PC-9 (cell line): ENCODE measurements around the gene EZR. TPM values are rescaled to one million over a fixed set of nuclear protein-coding genes. Genes with fewer than 3 reads are reported as not detected.

ENCODE experiments used
- BruUV-seq: library from RNA; stranded (reverse); fragments of 400-500 nt; replicated peaks from 2 replicates; lab custom pipeline; 2021; lab: Mats Ljungman, UMichigan
- CTCF ChIA-PET: fragments of 300-600 bp; sonication (Branson Sonifier 250); formaldehyde crosslinking; loops from one replicate; lab custom pipeline; 2022; ENCODE audit warnings: antibody characterized with exemption; lab: Charles Lee
- POLR2A ChIA-PET: fragments of 300-600 bp; sonication (Branson Sonifier 250); formaldehyde crosslinking; loops from one replicate; lab custom pipeline; 2022; ENCODE audit warnings: antibody characterized with exemption; ENCODE audit not compliant: unreplicated experiment; lab: Charles Lee
- DNase-seq, 2 experiments: peaks; one replicate each; pipeline versions ENCODE4 v3.0.0 to v3.0.0-alpha.2; 2015 to 2022; ENCODE audit warnings: mixed read lengths in 1 of 2
- H2AFZ ChIP-seq: fragments of 200-600 bp; sonication (generic); 2 replicates; pipeline ENCODE4 v1.8.1; 2017; ENCODE audit warnings: antibody characterized with exemption
- H3F3A ChIP-seq: fragments of 200-600 bp; sonication (generic); 2 replicates; pipeline ENCODE4 v1.8.1; 2017; ENCODE audit warnings: antibody characterized with exemption, mild to moderate bottlenecking, low read depth; ENCODE audit not compliant: insufficient read depth
- H3K27ac ChIP-seq: fragments of 200-600 bp; sonication (generic); 2 replicates; pipeline ENCODE4 v1.6.1; 2016; ENCODE audit warnings: mixed run types
- H3K27me3 ChIP-seq: fragments of 200-600 bp; sonication (generic); 2 replicates; pipeline ENCODE4 v1.6.1; 2016; ENCODE audit warnings: low read depth, mixed run types; ENCODE audit not compliant: insufficient read depth
- H3K36me3 ChIP-seq: fragments of 200-600 bp; sonication (generic); 2 replicates; pipeline ENCODE4 v1.6.1; 2016; ENCODE audit warnings: low read depth, mixed run types
- H3K4me1 ChIP-seq: fragments of 200-600 bp; sonication (generic); replicated peaks from 2 replicates; pipeline ENCODE4 v1.6.1; 2016; ENCODE audit warnings: mixed run types; ENCODE audit not compliant: insufficient read depth
- H3K4me2 ChIP-seq: fragments of 200-600 bp; sonication (generic); 2 replicates; pipeline ENCODE4 v1.6.1; 2017; ENCODE audit warnings: mixed run types
- H3K4me3 ChIP-seq: fragments of 200-600 bp; sonication (generic); 2 replicates; pipeline ENCODE4 v1.6.1; 2016; ENCODE audit warnings: mixed run types
- H3K79me2 ChIP-seq: fragments of 200-600 bp; sonication (generic); 2 replicates; pipeline ENCODE4 v1.6.1; 2017; ENCODE audit warnings: low read depth, mixed run types
- H3K9me2 ChIP-seq: fragments of 200-600 bp; sonication (generic); 2 replicates; pipeline ENCODE4 v1.8.1; 2017; ENCODE audit warnings: mild to moderate bottlenecking; ENCODE audit not compliant: insufficient read depth
- H3K9me3 ChIP-seq: fragments of 200-600 bp; sonication (generic); 2 replicates; pipeline ENCODE4 v1.8.1; 2016; ENCODE audit warnings: low read depth; ENCODE audit not compliant: insufficient read depth
- H4K20me1 ChIP-seq: fragments of 200-600 bp; sonication (generic); 2 replicates; pipeline ENCODE4 v1.8.1; 2017; ENCODE audit not compliant: insufficient read depth
- EZH2 ChIP-seq: fragments of 200-600 bp; sonication (generic); IDR thresholded peaks from 2 replicates; pipeline ENCODE4 v1.8.0; 2017; ENCODE audit warnings: antibody characterized with exemption, low read depth
- intact Hi-C: fragments of 100-400 bp; cut with micrococcal nuclease; formaldehyde crosslinking; loops from one replicate; pipeline ENCODE4 v1.10.0; 2022; ENCODE audit not compliant: unreplicated experiment
- total RNA-seq: library from RNA; stranded (reverse); gene quantifications from 2 replicates; pipeline ENCODE4 v1.2.3, GENCODE V29; 2021
- TF ChIP-seq, protein P1 (sequence below): fragments of 200-600 bp; sonication (generic); conservative IDR thresholded peaks from 2 replicates; pipeline ENCODE4 v1.6.1; 2017; ENCODE audit warnings: mixed run types, antibody characterized with exemption, mild to moderate bottlenecking, moderate library complexity

Gene EZR
- total RNA-seq, 1 experiment from 2014 or later, result 240 TPM

DNA sequence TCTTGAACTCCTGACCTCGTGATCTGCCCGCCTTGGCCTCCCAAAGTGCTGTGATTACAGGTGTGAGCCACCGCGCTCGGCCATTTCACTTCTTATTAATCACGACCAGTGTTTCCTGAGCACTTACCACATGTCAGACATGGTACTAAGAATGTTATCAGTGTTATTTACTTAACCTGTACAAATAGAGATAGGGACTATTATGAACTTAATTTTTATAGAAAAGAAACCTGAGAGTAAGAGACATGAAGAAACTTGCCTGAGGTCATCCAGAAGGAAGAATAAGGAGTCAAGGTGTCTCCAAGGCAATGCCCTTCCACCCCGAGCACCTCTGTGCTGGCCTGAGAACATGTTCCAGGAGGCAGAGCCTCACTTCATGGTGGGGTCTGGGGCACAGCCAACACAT lies 29.3 kb upstream of the EZR start:
- ChIA-PET POLR2A (interaction anchor here (0.6 kb wide), 1 partner anchor 152 kb away, joined by 4 read pairs; the partner anchor contains the start of gene RSPH3), CTCF (no interaction called here)
- TF ChIP-seq EZH2, result no peak
- TF ChIP-seq, protein P1, sequence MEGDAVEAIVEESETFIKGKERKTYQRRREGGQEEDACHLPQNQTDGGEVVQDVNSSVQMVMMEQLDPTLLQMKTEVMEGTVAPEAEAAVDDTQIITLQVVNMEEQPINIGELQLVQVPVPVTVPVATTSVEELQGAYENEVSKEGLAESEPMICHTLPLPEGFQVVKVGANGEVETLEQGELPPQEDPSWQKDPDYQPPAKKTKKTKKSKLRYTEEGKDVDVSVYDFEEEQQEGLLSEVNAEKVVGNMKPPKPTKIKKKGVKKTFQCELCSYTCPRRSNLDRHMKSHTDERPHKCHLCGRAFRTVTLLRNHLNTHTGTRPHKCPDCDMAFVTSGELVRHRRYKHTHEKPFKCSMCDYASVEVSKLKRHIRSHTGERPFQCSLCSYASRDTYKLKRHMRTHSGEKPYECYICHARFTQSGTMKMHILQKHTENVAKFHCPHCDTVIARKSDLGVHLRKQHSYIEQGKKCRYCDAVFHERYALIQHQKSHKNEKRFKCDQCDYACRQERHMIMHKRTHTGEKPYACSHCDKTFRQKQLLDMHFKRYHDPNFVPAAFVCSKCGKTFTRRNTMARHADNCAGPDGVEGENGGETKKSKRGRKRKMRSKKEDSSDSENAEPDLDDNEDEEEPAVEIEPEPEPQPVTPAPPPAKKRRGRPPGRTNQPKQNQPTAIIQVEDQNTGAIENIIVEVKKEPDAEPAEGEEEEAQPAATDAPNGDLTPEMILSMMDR, result no peak
- Histone ChIP-seq H2AFZ (no peak overlapping the region), H3K9me3 (no peaks in the 10 kb centered on the region), H4K20me1 (no peaks in the 10 kb centered on the region), H3K79me2 (peaks cover 33% of the 10 kb centered on the region), H3K36me3 (no peaks in the 10 kb centered on the region), H3K27ac (peak overlapping the region; percentile 99), H3K4me2 (peak overlapping the region; percentile 87), H3K27me3 (no peaks in the 10 kb centered on the region), H3K4me3 (no peak overlapping the region), H3K9me2 (no peaks in the 10 kb centered on the region), H3K4me1 (peaks cover 61% of the 10 kb centered on the region), H3F3A (peaks cover 59% of the 10 kb centered on the region)
- peak in 1 of 2 experiments; percentile 85 for DNase-seq
- intact Hi-C loops, result no loop called here
- BruUV-seq, result no TSS peak

DNA sequence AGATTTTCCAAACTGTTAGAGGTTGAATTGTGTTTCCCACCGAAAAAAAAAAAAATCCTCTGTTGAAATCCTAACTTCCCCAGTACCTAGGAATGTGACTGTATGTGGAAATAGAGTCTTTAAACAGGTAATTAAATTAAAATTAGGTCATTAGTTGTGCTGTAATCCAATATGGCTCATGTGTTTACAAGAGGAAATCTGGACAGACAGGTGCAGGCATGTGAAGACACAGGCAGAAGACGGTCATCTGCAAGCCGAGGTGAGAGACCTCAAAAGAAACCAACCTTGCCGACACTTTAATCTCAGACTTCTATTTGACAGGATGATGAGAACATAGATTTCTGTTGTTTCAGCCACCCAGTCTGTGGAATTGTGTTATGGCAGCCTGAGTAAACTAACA lies 28.6 kb upstream of the EZR start:
- H3K4me2 ChIP-seq, result no peak overlapping the region
- ChIA-PET POLR2A (no interaction called here), CTCF (interaction anchor here (0.5 kb wide), 1 partner anchor 24 kb away, joined by 3 read pairs; no protein-coding TSS in a partner anchor)
- no peaks in the 10 kb centered on the region for H3K36me3 ChIP-seq
- H3K79me2 ChIP-seq, result peaks cover 29% of the 10 kb centered on the region
- H2AFZ ChIP-seq, result no peak overlapping the region
- no peaks in the 10 kb centered on the region for H3K27me3 ChIP-seq
- H3K9me2 ChIP-seq, result no peaks in the 10 kb centered on the region
- no TSS peak for BruUV-seq
- H4K20me1 ChIP-seq, result no peaks in the 10 kb centered on the region
- DNase-seq, result peak in 1 of 2 experiments; percentile 53
- TF ChIP-seq, protein P1, result no peak
- TF ChIP-seq EZH2, result no peak
- H3K4me1 ChIP-seq, result peaks cover 58% of the 10 kb centered on the region
- peaks cover 56% of the 10 kb centered on the region for H3F3A ChIP-seq
- intact Hi-C loops, result no loop called here
- peak overlapping the region; percentile 99 for H3K27ac ChIP-seq
- H3K4me3 ChIP-seq, result no peak overlapping the region
- no peaks in the 10 kb centered on the region for H3K9me3 ChIP-seq

DNA sequence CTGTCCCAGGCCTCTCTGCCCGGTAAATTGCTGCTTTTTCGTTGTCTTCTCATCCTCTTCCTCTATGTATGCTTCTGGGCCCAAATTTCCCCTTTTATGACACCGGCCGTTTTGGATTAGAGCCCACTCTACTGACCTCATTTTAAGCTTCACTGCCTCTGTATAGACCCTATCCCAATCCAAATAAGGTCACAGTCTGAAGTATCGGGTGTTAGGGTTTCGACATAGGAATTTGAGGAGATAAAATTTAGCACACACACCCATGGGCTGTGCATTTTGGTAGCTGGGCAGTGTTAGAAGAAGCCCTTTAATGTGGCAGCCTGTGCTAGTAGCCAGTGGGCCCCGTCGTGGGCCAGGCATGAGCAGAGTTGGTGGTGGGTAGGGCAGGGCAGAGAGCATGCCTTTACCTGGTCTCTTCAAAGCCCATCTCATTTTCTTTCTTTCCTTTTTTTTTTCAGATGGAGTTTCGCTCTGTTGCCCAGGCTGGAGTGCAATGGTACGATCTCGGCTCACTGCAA lies 27.9 kb upstream of the EZR start:
- Histone ChIP-seq H3K79me2 (peaks cover 22% of the 10 kb centered on the region), H3K36me3 (no peaks in the 10 kb centered on the region), H3K4me1 (peaks cover 50% of the 10 kb centered on the region), H4K20me1 (no peaks in the 10 kb centered on the region), H2AFZ (no peak overlapping the region), H3F3A (peaks cover 49% of the 10 kb centered on the region), H3K4me3 (no peak overlapping the region), H3K9me2 (no peaks in the 10 kb centered on the region), H3K9me3 (no peaks in the 10 kb centered on the region), H3K27ac (peak overlapping the region; percentile 99; the same call in 1 of the 2 replicates), H3K4me2 (no peak overlapping the region), H3K27me3 (no peaks in the 10 kb centered on the region)
- CTCF ChIA-PET, result interaction anchor here (0.5 kb wide), 1 partner anchor 23 kb away, joined by 3 read pairs; no protein-coding TSS in a partner anchor
- intact Hi-C loops, result no loop called here
- no peak for DNase-seq
- TF ChIP-seq, protein P1, result no peak
- TF ChIP-seq EZH2, result no peak
- POLR2A ChIA-PET, result interaction anchor here (0.6 kb wide), 1 partner anchor 22 kb away, joined by 12 read pairs; no protein-coding TSS in a partner anchor
- BruUV-seq, result no TSS peak
